Right atrium auricular region (tissue), 2 donors: ENCODE results near the gene TOMM40L. TPM values are rescaled to one million over a fixed set of nuclear protein-coding genes. Genes with fewer than 3 reads are reported as not detected.

ENCODE experiments used
- DNase-seq: peaks from one replicate; pipeline ENCODE4 v3.0.0-alpha.2; 2019; ENCODE audit warnings: low spot score
- H3K27ac ChIP-seq, 2 donors: fragments of 200-600 bp; sonication (generic); 1 replicate in 1 of 2; 2 replicates in 1 of 2; pipeline ENCODE4 v1.5.1; 2016 to 2019
- H3K27me3 ChIP-seq, 2 donors: fragments of 200-600 bp; sonication (generic); one replicate each; pipeline versions ENCODE4 v1.5.1 to v1.6.0; 2017 to 2019
- H3K36me3 ChIP-seq: fragments of 200-600 bp; sonication (generic); one replicate; pipeline ENCODE4 v1.5.1; 2016
- H3K4me1 ChIP-seq, 2 donors: fragments of 200-600 bp; sonication (generic); one replicate each; pipeline versions ENCODE4 v1.5.1 to v1.6.0; 2017 to 2019
- H3K4me3 ChIP-seq, 2 donors: fragments of 200-600 bp; sonication (generic); 1 replicate in 1 of 2; 2 replicates in 1 of 2; pipeline ENCODE4 v1.5.1; 2017 to 2019; ENCODE audit warnings: mild to moderate bottlenecking in 1 of 2, moderate library complexity in 1 of 2
- H3K9me3 ChIP-seq, 2 donors: fragments of 200-600 bp; sonication (generic); one replicate each; pipeline ENCODE4 v1.5.1; 2019
- CTCF ChIP-seq, 2 donors: fragments of 200-600 bp; sonication (generic); IDR thresholded peaks; one replicate each; pipeline ENCODE4 v1.5.1; 2019; ENCODE audit warnings: antibody characterized with exemption in 2 of 2
- total RNA-seq, 2 donors: library from RNA; depleted of rRNA; stranded (reverse); fragments of >200 nt; gene quantifications; one replicate each; pipeline ENCODE4 v1.1.0, GENCODE V29; 2016

The TOMM40L gene
- total RNA-seq, 2 donors from 2014 or later, result 23.9 to 35.3 TPM

GRCh38 chr1:161227196-161227871 lies 1.5 kb downstream of the TOMM40L start:
- Histone ChIP-seq H3K36me3 (peaks cover 28% of the 10 kb centered on the region), H3K27ac (peak overlapping the region; percentile 84 to 94), H3K4me3 (peak overlapping the region; percentile 62 to 80)

GRCh38 chr1:161228032-161228431 lies 2.2 kb downstream of the TOMM40L start:
- H3K4me3 ChIP-seq, result no peak overlapping the region
- TF ChIP-seq CTCF (IDR thresholded peaks at IDR 0.05), result no peak
- peak overlapping the region in 1 of 2 donors; percentile 94 for H3K27ac ChIP-seq
- no peaks in the 10 kb centered on the region for H3K27me3 ChIP-seq
- peaks cover 0 to 27% of the 10 kb centered on the region in 2 donors for H3K4me1 ChIP-seq
- no peak for DNase-seq
- H3K36me3 ChIP-seq, result peaks cover 28% of the 10 kb centered on the region
- no peaks in the 10 kb centered on the region for H3K9me3 ChIP-seq

More at GRCh38 chr1:161227196-161227871, 1.5 kb downstream of the TOMM40L start:
- Histone ChIP-seq H3K27me3 (no peaks in the 10 kb centered on the region), H3K9me3 (no peaks in the 10 kb centered on the region), H3K4me1 (peaks cover 0 to 27% of the 10 kb centered on the region in 2 donors)
- DNase-seq, result peak; percentile 88
- peak; percentile 72 to 95 for TF ChIP-seq CTCF (IDR thresholded peaks at IDR 0.05)

GRCh38 chr1:161229896-161230295 lies 4.0 kb downstream of the TOMM40L start:
- no peaks in the 10 kb centered on the region for H3K27me3 ChIP-seq
- H3K36me3 ChIP-seq, result peaks cover 28% of the 10 kb centered on the region
- H3K4me1 ChIP-seq, result peaks cover 0 to 27% of the 10 kb centered on the region in 2 donors
- no peak overlapping the region for H3K27ac ChIP-seq
- no peak overlapping the region for H3K4me3 ChIP-seq
- DNase-seq, result no peak
- TF ChIP-seq CTCF (IDR thresholded peaks at IDR 0.05), result no peak
- H3K9me3 ChIP-seq, result no peaks in the 10 kb centered on the region

- DNase-seq, result no peak
- H3K9me3 ChIP-seq, result no peaks in the 10 kb centered on the region
- no peak overlapping the region for H3K4me3 ChIP-seq
- H3K27me3 ChIP-seq, result no peaks in the 10 kb centered on the region
- peaks cover 28% of the 10 kb centered on the region for H3K36me3 ChIP-seq
- peaks cover 0 to 20% of the 10 kb centered on the region in 2 donors for H3K4me1 ChIP-seq
- H3K27ac ChIP-seq, result no peak overlapping the region
- TF ChIP-seq CTCF (IDR thresholded peaks at IDR 0.05), result no peak
Observed at GRCh38 chr1:161230762-161231161, 4.9 kb downstream of the TOMM40L start.

- Histone ChIP-seq H3K36me3 (peaks cover 27% of the 10 kb centered on the region), H3K27ac (no peak overlapping the region), H3K27me3 (no peaks in the 10 kb centered on the region), H3K4me3 (no peak overlapping the region), H3K4me1 (no peaks in the 10 kb centered on the region), H3K9me3 (no peaks in the 10 kb centered on the region)
- no peak for DNase-seq
- no peak for TF ChIP-seq CTCF (IDR thresholded peaks at IDR 0.05)
Observed at GRCh38 chr1:161233102-161233501, 7.2 kb downstream of the TOMM40L start.
